ENCODE measurements around the gene OR6C76. TPM values are rescaled to one million over a fixed set of nuclear protein-coding genes. Genes with fewer than 3 reads are reported as not detected.

The OR6C76 gene
- total and polyA plus RNA-seq, 11 donors: not detected

DNA sequence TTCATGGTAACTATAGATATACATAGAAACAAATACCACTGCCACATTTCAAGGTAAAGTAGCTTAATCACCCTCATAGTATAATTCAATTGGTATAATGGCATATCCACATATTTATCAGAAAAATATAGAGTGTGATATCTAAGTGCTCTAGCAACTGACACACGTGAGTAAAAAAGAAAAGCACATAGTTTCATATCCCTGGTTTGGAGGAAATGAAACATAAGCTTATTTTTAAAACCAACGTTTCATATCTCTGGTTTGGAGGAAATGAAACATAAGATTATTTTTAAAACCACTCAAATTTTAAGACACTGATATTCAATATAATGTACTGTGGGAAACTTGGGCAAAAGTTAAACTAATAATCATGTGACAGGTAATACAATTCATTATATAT lies 41.8 kb downstream of the OR6C76 start:
- intact Hi-C loops (cut with DNase I): no loop called here
- DNase-seq (no peak), ATAC-seq (no peak)
- TF ChIP-seq, protein P1, sequence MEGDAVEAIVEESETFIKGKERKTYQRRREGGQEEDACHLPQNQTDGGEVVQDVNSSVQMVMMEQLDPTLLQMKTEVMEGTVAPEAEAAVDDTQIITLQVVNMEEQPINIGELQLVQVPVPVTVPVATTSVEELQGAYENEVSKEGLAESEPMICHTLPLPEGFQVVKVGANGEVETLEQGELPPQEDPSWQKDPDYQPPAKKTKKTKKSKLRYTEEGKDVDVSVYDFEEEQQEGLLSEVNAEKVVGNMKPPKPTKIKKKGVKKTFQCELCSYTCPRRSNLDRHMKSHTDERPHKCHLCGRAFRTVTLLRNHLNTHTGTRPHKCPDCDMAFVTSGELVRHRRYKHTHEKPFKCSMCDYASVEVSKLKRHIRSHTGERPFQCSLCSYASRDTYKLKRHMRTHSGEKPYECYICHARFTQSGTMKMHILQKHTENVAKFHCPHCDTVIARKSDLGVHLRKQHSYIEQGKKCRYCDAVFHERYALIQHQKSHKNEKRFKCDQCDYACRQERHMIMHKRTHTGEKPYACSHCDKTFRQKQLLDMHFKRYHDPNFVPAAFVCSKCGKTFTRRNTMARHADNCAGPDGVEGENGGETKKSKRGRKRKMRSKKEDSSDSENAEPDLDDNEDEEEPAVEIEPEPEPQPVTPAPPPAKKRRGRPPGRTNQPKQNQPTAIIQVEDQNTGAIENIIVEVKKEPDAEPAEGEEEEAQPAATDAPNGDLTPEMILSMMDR (IDR thresholded peaks at IDR 0.05): no peak
- no peak for TF ChIP-seq POLR2A (IDR thresholded peaks at IDR 0.05)
- Histone ChIP-seq H3K36me3 (no peaks in the 10 kb centered on the region), H3K27ac (no peak overlapping the region), H3K4me3 (no peak overlapping the region), H3K9me3 (peaks cover 0 to 5% (median 0%) of the 10 kb centered on the region in 12 donors), H3K27me3 (no peaks in the 10 kb centered on the region), H3K4me1 (no peaks in the 10 kb centered on the region)
- WGBS, 4 donors: 30 to 46% (median 42%) methylated on average over 2 of the region's 2 CpGs

DNA sequence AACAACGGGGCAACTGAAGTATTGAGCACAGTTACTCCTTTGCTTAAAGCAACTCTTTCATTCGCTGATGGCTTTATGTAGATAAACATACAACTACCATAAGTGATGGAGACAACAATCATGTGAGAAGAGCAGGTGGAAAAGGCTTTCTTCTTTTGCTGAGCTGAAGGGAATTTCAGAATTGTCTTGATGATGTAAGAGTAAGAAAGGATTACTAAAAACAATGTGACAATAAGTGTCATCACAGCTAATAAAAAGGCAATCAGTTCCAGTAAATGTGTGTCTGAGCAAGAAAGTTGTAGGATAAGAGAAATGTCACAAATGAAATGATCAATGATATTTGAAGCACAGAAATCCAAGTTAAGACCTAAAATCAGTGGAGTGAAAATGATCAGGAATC lies 43.2 kb downstream of the OR6C76 start:
- H3K36me3 ChIP-seq: no peaks in the 10 kb centered on the region
- no peaks in the 10 kb centered on the region for H3K4me1 ChIP-seq
- no peak for ATAC-seq
- DNase-seq: no peak
- no peak overlapping the region for H3K27ac ChIP-seq
- WGBS, 4 donors: 56 to 67% (median 65%) methylated on average over 2 of the region's 2 CpGs
- intact Hi-C loops (cut with DNase I): no loop called here
- TF ChIP-seq, protein P1 (IDR thresholded peaks at IDR 0.05): no peak
- no peak for TF ChIP-seq POLR2A (IDR thresholded peaks at IDR 0.05)
- H3K27me3 ChIP-seq: no peaks in the 10 kb centered on the region
- H3K4me3 ChIP-seq: no peak overlapping the region
- H3K9me3 ChIP-seq: peaks cover 0 to 5% (median 0%) of the 10 kb centered on the region in 12 donors

DNA sequence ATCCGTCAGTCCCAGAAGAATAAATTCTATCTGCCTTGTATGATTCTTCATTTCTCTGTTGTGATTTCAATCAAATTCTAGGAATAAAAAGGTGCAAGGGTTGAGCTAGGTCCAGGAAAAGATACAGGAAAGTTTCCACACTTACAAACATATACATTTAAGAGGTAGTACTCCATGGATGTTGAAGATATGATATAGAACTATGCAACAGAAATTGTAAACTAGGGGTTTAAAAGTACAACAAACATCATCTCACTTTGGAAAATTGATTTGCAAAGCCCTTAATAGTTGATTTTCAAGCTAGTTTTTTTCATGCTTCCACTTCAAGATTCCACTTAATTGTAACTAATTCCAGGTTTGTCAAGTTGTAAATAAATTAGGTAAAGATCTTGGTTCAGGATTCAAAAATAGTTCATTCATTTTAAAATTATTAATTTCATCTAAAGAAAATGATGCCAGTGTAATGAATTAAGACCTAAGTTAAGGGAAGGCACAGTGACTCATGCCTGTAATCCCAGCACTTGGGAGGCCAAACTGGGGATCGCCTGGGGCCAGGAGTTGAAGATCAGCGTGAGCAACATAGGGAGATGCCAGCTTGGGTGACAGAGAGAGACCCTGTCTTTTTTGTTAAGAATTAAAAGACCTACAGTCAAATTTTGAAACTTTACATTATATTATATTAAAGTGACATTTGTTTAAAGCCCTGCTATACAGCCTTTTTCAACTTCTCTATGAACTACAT lies 44.2 kb downstream of the OR6C76 start, which contains the start of gene OR6C70:
TSS of gene OR6C70 (minus strand) at position 51 of the 742 bp plus-strand sequence. CDS start at position 51, 0 bp downstream.
- Histone ChIP-seq H3K36me3 (no peaks in the 10 kb centered on the region), H3K4me3 (no peak within 1 kb of the TSS), H3K9me3 (peaks cover 0 to under 1% (median 0%) of the 10 kb centered on the region in 12 donors), H3K27me3 (no peaks in the 10 kb centered on the region), H3K4me1 (no peaks in the 10 kb centered on the region), H3K27ac (no peak within 1 kb of the TSS)
- TF ChIP-seq POLR2A (IDR thresholded peaks at IDR 0.05): no peak
- TF ChIP-seq, protein P1 (IDR thresholded peaks at IDR 0.05): no peak
- 69 to 81% (median 79%) methylated on average over 3 of the region's 3 CpGs for WGBS, 4 donors
- ATAC-seq: no peak
- intact Hi-C loops (cut with DNase I): no loop called here
- no peak for DNase-seq

DNA sequence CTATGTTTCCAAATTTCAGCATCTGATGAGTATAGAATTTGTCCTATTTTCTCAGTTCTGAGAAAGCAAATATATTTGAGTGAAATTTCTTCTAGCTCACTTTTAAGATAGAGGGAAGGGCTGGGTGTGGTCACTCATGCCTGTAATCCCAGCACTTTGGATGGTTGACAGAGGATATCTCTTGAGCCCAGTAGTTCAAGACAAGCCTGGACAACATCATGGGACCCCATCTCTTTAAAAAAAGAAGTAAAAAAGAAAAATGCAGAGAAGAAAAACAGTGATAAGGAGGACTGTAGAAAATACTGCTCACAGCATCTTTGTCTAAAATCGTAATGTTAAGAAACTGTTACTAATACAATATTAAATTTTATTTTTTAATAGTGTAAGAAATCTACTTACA lies 46.2 kb downstream of the OR6C76 start:
- DNase-seq (no peak), ATAC-seq (no peak)
- 74 to 89% (median 83%) methylated on average over 1 of the region's 1 CpG for WGBS, 4 donors
- Histone ChIP-seq H3K27ac (no peak overlapping the region), H3K4me1 (no peaks in the 10 kb centered on the region), H3K27me3 (no peaks in the 10 kb centered on the region), H3K36me3 (no peaks in the 10 kb centered on the region), H3K9me3 (no peaks in the 10 kb centered on the region), H3K4me3 (no peak overlapping the region)
- TF ChIP-seq, protein P1 (IDR thresholded peaks at IDR 0.05): no peak
- no peak for TF ChIP-seq POLR2A (IDR thresholded peaks at IDR 0.05)
- intact Hi-C loops (cut with DNase I): no loop called here

Other genes starting within 250 kb of the OR6C76 start
- not detected for gene OR10A7, start 205.2 kb upstream of the OR6C76 start, total RNA-seq
- gene OR10A7, start 205.2 kb upstream of the OR6C76 start, polyA plus RNA-seq: not detected
- gene OR6C74, start 181.6 kb upstream of the OR6C76 start, total RNA-seq: not detected
- not detected for gene OR6C74, start 181.6 kb upstream of the OR6C76 start, polyA plus RNA-seq
- not detected for gene OR6C6, start 129.7 kb upstream of the OR6C76 start, total RNA-seq
- gene OR6C6, start 129.7 kb upstream of the OR6C76 start, polyA plus RNA-seq: not detected
- gene OR6C1, start 111.9 kb upstream of the OR6C76 start, total RNA-seq: not detected
- gene OR6C1, start 111.9 kb upstream of the OR6C76 start, polyA plus RNA-seq: not detected
- gene OR6C3, start 95.5 kb upstream of the OR6C76 start, total RNA-seq: not detected
- gene OR6C3, start 95.5 kb upstream of the OR6C76 start, polyA plus RNA-seq: not detected
- gene OR6C75, start 63.3 kb upstream of the OR6C76 start, total RNA-seq: not detected
- not detected for gene OR6C75, start 63.3 kb upstream of the OR6C76 start, polyA plus RNA-seq
- gene OR6C65, start 25.7 kb upstream of the OR6C76 start, total RNA-seq: not detected
- gene OR6C65, start 25.7 kb upstream of the OR6C76 start, polyA plus RNA-seq: not detected
- gene OR6C2, start 17.8 kb downstream of the OR6C76 start, total RNA-seq: not detected
- not detected for gene OR6C2, start 17.8 kb downstream of the OR6C76 start, polyA plus RNA-seq
- not detected for gene OR6C70, start 43.9 kb downstream of the OR6C76 start, total RNA-seq
- gene OR6C70, start 43.9 kb downstream of the OR6C76 start, polyA plus RNA-seq: not detected
- not detected for gene OR6C68, start 66.1 kb downstream of the OR6C76 start, total RNA-seq
- not detected for gene OR6C68, start 66.1 kb downstream of the OR6C76 start, polyA plus RNA-seq
- gene OR6C4, start 123.3 kb downstream of the OR6C76 start, total RNA-seq: not detected
- gene OR6C4, start 123.3 kb downstream of the OR6C76 start, polyA plus RNA-seq: not detected
- gene OR2AP1, start 146.2 kb downstream of the OR6C76 start, total RNA-seq: not detected
- not detected for gene OR2AP1, start 146.2 kb downstream of the OR6C76 start, polyA plus RNA-seq
- gene OR10P1, start 210.6 kb downstream of the OR6C76 start, total RNA-seq: not detected
- not detected for gene OR10P1, start 210.6 kb downstream of the OR6C76 start, polyA plus RNA-seq

All from heart left ventricle (tissue), 16 donors.